ENCODE data around the gene MYO7A. TPM values are rescaled to one million over a fixed set of nuclear protein-coding genes. Genes with fewer than 3 reads are reported as not detected.
A peak's percentile ranks its signal among the peaks of the same experiment; 100 is the strongest.

The MYO7A gene
- total RNA-seq, 2 experiments from 2014 or later = 0.09 to 0.14 TPM

GRCh38 chr11:77081976-77082836, 45.8 kb upstream of the MYO7A start:
- ChIA-PET POLR2A (interaction anchor here (0.9 to 2.6 kb wide), 5 partner anchors 9 to 27 kb away, joined by 3 to 8 read pairs (median 4); partner anchors contain the start of gene CAPN5), CTCF (interaction anchor here (0.9 to 4.9 kb wide), 9 partner anchors 9 to 162 kb away, joined by 3 to 54 read pairs (median 5); partner anchors contain the start of gene MYO7A)
- H3K9me3 Mint-ChIP-seq = peaks cover 4% of the 10 kb centered on the region
- H3K27ac Mint-ChIP-seq = peak overlapping the region; percentile 94
- intact Hi-C loops (cut with micrococcal nuclease) = no loop called here
- no peaks in the 10 kb centered on the region for H3K36me3 Mint-ChIP-seq (ENCODE audit: low read depth)
- no peak for TF ChIP-seq CTCF (IDR thresholded peaks at IDR 0.05)
- H3K4me1 Mint-ChIP-seq (ENCODE audit: low read depth) = peaks cover 19% of the 10 kb centered on the region
- DNase-seq (no peak), ATAC-seq (peak; percentile 41)
- peak overlapping the region; percentile 77 for H3K4me3 Mint-ChIP-seq
- H3K27me3 Mint-ChIP-seq = no peaks in the 10 kb centered on the region

GRCh38 chr11:77082838-77083565, 45.0 kb upstream of the MYO7A start:
- Mint-ChIP-seq H3K4me1 (ENCODE audit: low read depth) (peaks cover 19% of the 10 kb centered on the region), H3K27ac (peak overlapping the region; percentile 94), H3K9me3 (peaks cover 4% of the 10 kb centered on the region), H3K36me3 (ENCODE audit: low read depth) (no peaks in the 10 kb centered on the region), H3K4me3 (peak overlapping the region; percentile 77), H3K27me3 (no peaks in the 10 kb centered on the region)
- intact Hi-C loops (cut with micrococcal nuclease) = no loop called here
- no peak for TF ChIP-seq CTCF (IDR thresholded peaks at IDR 0.05)
- DNase-seq (peak; percentile 77), ATAC-seq (peak; percentile 97)
- ChIA-PET CTCF (interaction anchor here (0.9 to 4.9 kb wide), 9 partner anchors 8 to 163 kb away, joined by 3 to 54 read pairs (median 5); partner anchors contain the start of gene MYO7A), POLR2A (interaction anchor here (0.9 to 2.6 kb wide), 5 partner anchors 9 to 28 kb away, joined by 3 to 8 read pairs (median 4); partner anchors contain the start of gene CAPN5)

- Mint-ChIP-seq H3K4me3 (no peak overlapping the region), H3K9me3 (no peaks in the 10 kb centered on the region), H3K27ac (peak overlapping the region; percentile 94), H3K27me3 (no peaks in the 10 kb centered on the region), H3K36me3 (ENCODE audit: low read depth) (no peaks in the 10 kb centered on the region), H3K4me1 (ENCODE audit: low read depth) (peaks cover 19% of the 10 kb centered on the region)
- DNase-seq = no peak
- no peak for TF ChIP-seq CTCF (IDR thresholded peaks at IDR 0.05)
- ATAC-seq = no peak
- intact Hi-C loops (cut with micrococcal nuclease) = no loop called here
- CTCF ChIA-PET = interaction anchor here (4.8 to 4.9 kb wide), 2 partner anchors 7 to 163 kb away, joined by 17 to 54 read pairs; no protein-coding TSS in a partner anchor
- POLR2A ChIA-PET = interaction anchor here (1.2 to 2.6 kb wide), 2 partner anchors 18 to 20 kb away, joined by 3 to 7 read pairs; partner anchors contain the start of gene CAPN5
Observed at GRCh38 chr11:77083566-77084245, 44.3 kb upstream of the MYO7A start.

DNA sequence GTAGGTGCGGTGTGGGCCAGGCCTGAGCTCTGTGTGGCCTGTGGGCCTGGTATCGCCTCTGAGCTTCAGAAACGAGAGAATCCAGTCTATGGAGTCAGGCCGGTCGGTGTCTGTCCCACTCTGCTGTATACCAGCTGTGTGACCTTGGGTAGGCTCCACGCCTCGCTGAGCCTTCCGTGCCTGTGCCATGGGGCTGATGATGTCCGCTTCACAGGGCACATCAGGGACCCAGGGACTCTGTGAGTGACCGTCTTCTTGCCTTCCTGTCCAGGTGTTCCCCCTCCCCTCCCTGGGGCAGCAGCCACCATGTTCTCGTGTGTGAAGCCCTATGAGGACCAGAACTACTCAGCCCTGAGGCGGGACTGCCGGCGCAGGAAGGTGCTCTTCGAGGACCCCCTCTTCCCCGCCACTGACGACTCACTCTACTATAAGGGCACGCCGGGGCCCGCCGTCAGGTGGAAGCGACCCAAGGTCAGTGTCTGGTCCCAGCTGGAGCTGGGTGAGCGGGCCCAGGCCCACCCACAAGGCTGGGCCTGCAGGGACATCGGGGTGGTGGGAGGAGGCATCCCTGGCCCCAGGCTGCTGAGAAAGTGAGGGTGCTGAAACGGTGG, 43.4 kb upstream of the MYO7A start:
- H3K27ac Mint-ChIP-seq = no peak overlapping the region
- DNase-seq (no peak), ATAC-seq (no peak)
- H3K36me3 Mint-ChIP-seq (ENCODE audit: low read depth) = no peaks in the 10 kb centered on the region
- POLR2A ChIA-PET = no interaction called here
- peaks cover 17% of the 10 kb centered on the region for H3K4me1 Mint-ChIP-seq (ENCODE audit: low read depth)
- CTCF ChIA-PET = no interaction called here
- H3K9me3 Mint-ChIP-seq = no peaks in the 10 kb centered on the region
- no peaks in the 10 kb centered on the region for H3K27me3 Mint-ChIP-seq
- intact Hi-C loops (cut with micrococcal nuclease) = no loop called here
- H3K4me3 Mint-ChIP-seq = no peak overlapping the region
- TF ChIP-seq CTCF (IDR thresholded peaks at IDR 0.05) = no peak

All from activated CD8-positive, alpha-beta T cell treated with anti-CD3 and anti-CD28 coated beads for 36 hours (primary cell).